NOMO-1 (cell line): ENCODE data around the gene GNB1L.

Source experiments
- DNase-seq, 2 experiments: peaks; one replicate each; lab custom pipeline; 2025; ENCODE audit not compliant: unreplicated experiment in 2 of 2; lab: John Stamatoyannopoulos, UW

GNB1L gene

DNA sequence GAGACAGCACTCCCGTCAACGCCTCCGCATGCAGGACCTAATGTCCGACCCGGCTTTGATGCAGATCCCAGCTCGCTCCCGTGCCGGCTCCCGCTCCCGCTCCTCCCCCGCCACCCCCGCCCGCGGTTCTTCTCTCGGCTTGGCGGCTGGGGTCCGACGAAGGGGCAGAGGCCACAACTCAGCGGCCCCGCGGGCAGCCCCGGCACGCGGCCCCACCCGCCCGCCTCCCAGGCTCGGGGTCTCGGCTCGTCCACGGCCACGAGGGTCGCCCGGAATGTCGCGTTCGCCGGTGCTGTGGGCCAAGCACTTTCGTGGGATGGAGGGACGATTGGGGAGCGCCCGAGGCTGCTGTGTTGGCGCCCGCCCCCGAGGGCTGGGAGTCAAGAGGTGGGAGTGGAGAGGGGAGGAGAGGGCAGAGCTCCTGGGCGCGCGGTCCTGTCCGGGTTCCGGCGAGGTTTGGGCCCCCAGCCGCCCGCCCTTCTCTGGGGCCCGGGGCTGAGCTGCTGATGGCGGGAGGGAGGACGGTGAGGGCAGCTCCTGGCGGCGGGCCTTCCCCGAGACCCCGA is 99.4 kb downstream of the GNB1L start:
- DNase-seq: no peak

DNA sequence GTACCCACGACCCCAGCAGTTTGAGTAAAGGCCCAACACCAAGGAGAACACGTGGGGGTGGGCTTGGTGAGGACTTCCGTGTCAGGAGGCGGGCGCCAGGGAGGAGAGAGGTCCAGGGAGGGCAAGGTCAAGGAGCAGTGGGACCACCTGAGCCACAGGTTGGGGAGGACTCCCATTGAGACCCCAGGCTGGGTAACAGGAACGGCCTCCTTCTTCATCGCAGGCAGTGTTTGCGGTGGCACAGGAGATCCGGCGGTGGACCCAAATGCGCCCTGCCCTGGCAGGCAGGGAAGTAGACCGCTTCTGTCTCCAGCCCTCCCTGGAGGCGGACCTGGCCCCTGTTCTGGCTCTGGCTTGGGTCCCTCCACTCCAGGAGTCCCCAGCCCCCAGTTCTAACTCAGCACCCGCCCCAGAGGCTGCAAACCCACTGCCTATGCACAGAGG is 100.0 kb downstream of the GNB1L start:
- DNase-seq: no peak

DNA sequence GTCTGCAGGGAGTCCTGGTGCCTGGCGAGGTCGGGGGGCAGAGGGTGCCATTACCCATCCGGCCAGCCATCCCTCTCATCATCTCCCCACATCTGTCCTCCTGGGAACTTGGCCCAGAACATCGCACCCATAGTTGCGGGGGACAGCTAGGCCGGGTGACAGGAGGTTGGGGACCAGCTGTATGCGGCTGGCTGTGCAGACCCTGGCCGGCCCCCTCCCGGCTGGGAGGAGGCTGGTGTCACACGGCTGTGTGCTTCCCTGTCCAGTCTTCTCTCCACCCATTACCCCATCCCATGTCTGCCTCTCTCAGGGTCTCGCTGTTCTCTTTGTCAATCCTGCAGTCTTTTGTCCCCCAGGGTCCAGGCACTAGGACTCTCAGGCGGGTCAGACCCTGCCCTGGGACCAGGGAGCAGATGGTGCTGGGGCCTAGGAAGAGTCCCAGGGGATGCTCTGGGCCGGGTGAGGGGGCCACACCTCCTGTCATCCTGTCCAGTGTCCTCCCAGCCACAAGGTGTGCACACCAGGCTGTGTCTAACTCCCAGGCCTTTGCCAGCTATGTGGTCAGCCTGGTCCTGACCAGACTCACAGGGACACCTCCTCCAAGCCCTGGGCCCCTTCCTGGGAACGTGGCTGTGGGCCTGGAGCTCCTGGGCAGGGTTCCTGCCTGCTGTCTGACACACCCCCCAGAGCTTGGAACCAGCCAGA is 100.5 kb downstream of the GNB1L start:
- DNase-seq: no peak

DNA sequence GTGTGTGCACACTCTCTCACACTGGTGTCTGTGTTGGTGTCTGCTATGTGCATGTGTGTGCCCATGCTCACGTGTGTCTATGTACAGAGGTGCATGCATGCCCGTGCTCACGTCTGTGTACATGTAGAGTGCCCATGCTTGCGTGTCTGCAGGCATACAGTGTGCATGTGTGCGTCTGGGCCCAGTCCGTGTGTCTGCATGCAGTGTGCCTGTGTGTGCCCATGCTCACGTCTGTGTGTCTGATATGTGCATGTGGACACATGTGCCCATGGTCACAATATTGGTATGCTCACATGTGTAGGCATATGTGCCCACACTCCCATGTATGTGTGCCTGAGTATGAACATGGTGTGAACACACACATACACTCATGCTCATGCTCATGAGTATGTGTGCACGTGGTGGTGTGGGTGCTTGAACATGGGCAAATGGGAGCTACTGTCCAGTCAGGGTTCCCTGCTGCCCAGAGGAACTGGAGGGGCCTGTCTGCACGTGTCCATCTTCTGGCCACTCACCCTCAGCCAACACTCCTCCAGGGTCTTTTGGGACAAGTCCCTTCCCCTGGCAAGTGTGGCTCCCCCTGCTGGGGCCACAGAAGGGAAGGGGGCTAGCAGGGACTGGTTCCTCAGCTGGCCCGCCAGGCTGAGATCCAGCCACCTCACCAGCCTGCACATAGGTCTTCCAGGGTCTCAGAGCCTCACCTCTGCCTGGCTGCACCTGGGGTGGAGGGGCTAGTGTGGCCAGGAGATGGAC is 101.4 kb downstream of the GNB1L start:
- DNase-seq: no peak

GRCh38 chr22:19751497-19752245 is 103.0 kb downstream of the GNB1L start:
- DNase-seq: no peak

DNA sequence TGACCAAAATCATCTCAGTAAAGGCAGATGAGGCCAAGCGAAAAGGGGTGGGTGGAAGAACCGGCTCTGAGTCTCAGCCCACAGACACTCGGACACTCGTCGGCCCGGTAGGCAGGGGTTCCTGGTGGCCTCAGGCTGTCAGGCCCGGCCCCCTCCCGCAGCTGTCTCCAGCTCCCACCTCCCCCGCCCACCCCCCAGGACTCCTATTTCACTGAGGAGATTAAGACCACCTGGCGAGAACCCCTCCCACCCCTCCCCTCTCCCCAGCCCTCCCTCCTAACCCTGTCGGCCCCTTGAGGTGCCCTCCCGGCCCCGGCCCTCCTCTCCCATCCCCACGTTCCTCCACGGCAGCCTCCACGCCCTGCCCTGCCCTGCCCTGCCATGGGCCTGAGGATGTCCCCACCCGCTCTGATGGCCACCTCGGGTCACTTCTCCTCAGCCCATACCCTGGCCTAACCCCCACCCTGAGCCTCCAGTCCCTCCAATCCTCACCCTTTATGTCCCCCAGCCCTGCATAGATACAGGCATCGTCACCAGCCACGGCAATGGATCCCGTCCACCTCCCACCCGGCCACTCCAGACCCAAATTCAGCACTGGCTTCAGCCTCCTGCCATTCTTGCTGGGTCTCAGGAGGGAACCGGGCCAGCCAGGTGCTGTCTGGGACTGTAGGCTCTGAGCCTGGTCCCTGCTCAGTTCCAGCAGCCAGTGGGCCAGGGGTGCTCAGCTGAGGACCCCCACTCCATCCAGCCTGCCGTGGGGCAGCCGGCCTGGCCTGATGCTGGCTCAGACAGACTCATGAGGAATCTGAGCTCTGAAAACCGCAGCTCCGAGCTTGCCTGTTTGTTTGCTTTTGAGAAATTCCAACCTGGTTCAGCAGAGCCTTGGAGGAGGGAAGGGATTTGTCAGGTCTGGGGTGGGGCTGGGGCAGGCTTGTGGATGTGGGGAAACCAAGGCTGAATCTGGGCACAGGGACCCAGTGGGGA is 103.9 kb downstream of the GNB1L start:
- no peak for DNase-seq

DNA sequence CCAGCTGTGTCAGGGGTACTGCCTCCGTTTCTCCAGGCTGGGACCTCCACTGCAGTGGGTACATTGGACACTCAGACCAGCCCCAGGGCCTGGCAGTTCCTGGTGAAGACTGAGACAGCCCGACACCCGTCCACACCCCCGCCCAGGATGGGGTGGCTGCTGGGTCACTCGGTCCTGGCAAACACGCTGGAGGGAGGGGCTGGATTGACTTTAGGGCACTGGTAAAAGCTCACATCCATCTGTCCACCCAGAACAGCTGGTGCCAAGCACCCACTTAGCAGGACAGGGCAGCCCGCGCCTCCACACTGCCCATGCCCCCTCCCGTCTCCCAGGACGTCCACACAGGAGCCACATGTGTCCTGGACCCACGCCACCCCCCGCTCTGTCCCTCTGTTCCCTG is 104.8 kb downstream of the GNB1L start:
- no peak for DNase-seq

GRCh38 chr22:19748991-19749664 is 105.5 kb downstream of the GNB1L start:
- DNase-seq: no peak

DNA sequence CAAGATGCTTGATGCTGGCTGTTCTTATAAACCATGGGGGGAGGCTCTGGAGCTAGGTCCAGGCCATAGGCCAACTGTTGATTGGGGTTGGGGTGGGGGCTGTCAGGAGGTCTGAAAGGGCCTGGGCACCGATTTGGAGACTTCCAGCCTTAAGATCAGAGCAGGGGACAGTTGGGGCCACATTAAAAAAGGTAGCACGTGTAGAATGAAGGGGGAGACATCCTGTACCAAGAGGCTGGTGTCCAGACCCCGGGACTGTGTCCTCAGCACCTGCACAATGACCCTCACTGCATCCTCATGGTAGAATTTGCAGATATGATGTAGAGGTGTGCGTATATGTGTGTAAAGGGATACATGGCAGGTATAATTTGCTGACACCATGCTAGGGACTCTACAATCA is 106.5 kb downstream of the GNB1L start:
- no peak for DNase-seq

DNA sequence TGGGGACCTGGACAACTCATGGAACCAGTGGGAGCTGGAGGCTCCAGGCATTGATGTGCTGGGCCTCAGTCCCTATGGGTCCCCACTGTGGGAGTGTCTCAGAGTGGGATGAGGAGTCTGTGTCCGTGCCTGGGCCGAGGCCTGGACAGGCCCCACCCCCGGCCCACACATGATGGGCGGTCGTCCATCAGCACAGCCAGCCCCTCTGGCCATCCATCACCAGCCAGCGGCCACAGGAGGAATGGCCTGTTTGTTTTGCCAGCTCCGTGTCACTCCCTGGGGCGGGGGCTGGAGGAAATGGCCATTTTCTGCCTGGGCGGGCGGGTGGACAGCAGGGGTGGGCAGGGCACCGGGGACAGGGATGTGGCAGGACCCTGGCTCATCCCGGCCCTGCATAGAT is 107.1 kb downstream of the GNB1L start:
- no peak for DNase-seq

- DNase-seq: no peak
These were observed 107.9 kb downstream of the GNB1L start for GRCh38 chr22:19746726-19747125.

GRCh38 chr22:19745155-19746101 is 109.2 kb downstream of the GNB1L start:
- DNase-seq: no peak

DNA sequence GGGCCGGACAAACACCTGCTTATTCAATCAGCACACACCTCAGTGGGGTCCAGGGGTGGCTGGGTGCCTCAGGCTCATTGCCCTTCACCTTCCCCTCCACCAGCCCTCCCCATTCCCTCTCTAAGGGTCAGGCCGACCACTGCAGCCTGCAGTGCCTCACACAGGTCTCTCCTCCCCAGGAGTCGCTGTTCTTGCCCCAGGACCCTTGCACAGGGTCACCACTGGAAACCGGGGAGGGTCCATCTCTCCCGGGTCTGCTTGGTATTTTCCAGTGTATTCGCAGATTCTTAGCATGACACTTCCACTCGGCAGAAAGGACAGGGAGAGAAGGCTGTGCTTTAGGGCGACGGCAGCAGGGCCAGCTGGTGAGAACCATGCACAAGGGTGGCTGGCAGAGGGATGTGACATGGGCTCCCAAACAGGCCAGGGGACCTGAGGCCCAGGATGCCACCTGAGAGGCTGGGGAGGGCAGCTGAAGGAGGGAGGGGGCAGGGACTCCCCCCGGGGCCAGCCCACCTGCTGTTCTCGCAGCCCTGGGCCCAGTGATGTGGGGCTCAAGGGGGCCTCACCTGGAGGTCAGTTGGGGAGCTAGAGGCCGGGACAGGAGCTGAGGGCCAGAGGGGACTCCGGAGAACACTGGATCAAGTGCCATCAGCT is 110.2 kb downstream of the GNB1L start:
- DNase-seq: no peak

DNA sequence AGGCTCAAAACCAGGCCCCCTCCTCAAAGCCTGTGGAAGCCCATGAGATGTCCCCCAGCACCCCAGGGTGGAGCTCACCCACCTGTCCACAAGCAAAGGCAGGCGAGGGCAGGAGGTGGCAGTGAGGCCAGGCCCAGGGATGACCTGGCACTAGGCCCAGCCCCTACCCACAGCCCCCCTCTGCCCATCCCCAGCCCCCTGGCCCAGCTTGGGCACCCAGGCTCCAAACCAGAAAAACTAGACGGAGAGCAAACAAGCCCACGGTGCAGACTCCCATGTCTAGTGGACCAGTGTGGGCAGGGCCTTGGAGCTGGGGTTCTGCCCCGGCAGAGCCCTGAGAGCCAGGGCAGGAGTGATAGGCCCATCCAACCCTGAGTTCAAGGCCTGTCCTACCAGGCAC is 111.0 kb downstream of the GNB1L start:
- DNase-seq: no peak

- no peak for DNase-seq
These were observed 111.6 kb downstream of the GNB1L start for GRCh38 chr22:19743081-19743480.

DNA sequence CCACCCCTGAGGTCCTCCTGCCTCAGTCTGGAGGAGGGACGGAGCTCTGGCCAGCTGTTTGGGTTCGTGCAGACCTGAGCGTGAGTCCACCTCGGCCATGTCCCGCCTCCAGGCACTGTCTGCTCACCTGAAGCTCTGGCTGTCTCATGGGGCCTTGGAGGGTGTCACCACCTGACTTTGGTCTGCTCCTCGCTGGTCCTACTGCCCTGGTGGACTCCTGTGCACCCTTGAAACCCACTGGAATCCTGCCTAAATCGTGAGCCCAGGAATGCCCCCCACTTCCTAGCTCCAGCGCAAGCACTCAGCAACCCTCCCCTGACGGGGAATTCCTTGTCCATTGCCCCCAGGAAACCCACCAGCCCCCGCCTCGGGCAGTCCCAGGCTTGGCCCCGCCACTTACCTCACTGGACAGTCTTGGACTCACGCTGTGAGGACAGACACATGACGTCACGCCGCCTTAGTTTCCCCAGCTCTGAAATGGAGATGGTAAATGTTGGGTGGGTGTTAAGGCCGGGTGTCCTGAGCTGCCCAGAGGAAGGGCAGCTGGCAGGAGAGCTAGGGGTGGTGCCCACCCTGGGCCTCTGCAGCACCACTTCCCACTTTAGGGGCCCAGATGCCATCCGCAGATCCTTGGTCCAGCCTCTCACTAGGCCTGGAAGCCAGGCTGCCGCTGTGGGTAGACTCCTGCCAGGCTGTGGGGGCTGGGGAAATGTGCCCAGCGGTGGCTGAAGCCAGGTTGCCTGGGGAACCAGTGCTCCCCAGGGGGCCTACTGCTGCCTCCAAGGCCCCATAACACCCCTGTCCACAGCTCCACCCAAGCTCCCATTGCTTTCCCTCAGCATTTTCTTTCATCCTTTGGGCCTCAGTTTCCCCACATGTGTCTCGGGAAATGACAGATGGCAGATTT is 112.3 kb downstream of the GNB1L start:
- no peak for DNase-seq

GRCh38 chr22:19741053-19741452 is 113.6 kb downstream of the GNB1L start:
- DNase-seq: no peak
